IMR-90 (cell line): ENCODE measurements around the gene PPHLN1. TPM values are rescaled to one million over a fixed set of nuclear protein-coding genes. Genes with fewer than 3 reads are reported as not detected.

ENCODE experiments used
- ATAC-seq: fragments of 200-7000 bp; cut with Tn5 transposase; 2 replicates; pipeline ENCODE4 v1.9.1; 2020; ENCODE audit warnings: low read depth, mild to moderate bottlenecking, moderate library complexity
- BruUV-seq: library from RNA; stranded (reverse); fragments of 400-500 nt; replicated peaks from 2 replicates; lab custom pipeline; 2021; lab: Mats Ljungman, UMichigan
- CTCF ChIA-PET: fragments of 300-600 bp; formaldehyde crosslinking; extraction: SDS; loops from one replicate; lab custom pipeline; 2021; ENCODE audit warnings: antibody characterized with exemption; lab: Yijun Ruan, JAX
- POLR2A ChIA-PET: fragments of 300-600 bp; sonication (Branson Sonifier 250); formaldehyde crosslinking; loops from one replicate; lab custom pipeline; 2022; ENCODE audit warnings: antibody characterized with exemption; ENCODE audit not compliant: unreplicated experiment; lab: Charles Lee
- DNase-seq: peaks from one replicate; pipeline ENCODE4 v3.0.0; 2013
- H2AFZ ChIP-seq: replicated peaks from 2 replicates; pipeline ENCODE3; 2013; ENCODE audit warnings: low read length, mild to moderate bottlenecking; ENCODE audit not compliant: poor library complexity
- H2AK5ac ChIP-seq: 2 replicates; pipeline ENCODE4 v1.6.1; 2013; ENCODE audit warnings: low read depth, low read length, inconsistent platforms
- H2AK9ac ChIP-seq: replicated peaks from 2 replicates; pipeline ENCODE3; 2013; ENCODE audit warnings: mild to moderate bottlenecking, low read depth, low read length, moderate library complexity; ENCODE audit not compliant: poor library complexity
- H2BK120ac ChIP-seq: 2 replicates; pipeline ENCODE4 v1.6.1; 2013; ENCODE audit warnings: low read depth, low read length, inconsistent platforms
- H2BK15ac ChIP-seq: 3 replicates; pipeline ENCODE4 v1.6.1; 2013; ENCODE audit warnings: low read depth, low read length, inconsistent platforms
- H2BK20ac ChIP-seq: 2 replicates; pipeline ENCODE4 v1.6.1; 2013; ENCODE audit warnings: low read depth, mild to moderate bottlenecking, inconsistent platforms, low read length, moderate library complexity
- H2BK5ac ChIP-seq: 2 replicates; pipeline ENCODE4 v1.6.1; 2013; ENCODE audit warnings: mild to moderate bottlenecking, low read depth, low read length, inconsistent platforms; ENCODE audit not compliant: poor library complexity, severe bottlenecking
- H3K14ac ChIP-seq: replicated peaks from 2 replicates; pipeline ENCODE4 v1.6.1; 2013; ENCODE audit warnings: low read depth, low read length, inconsistent platforms
- H3K18ac ChIP-seq: 2 replicates; pipeline ENCODE4 v1.6.1; 2013; ENCODE audit warnings: low read depth, low read length, control low read depth
- H3K23ac ChIP-seq: 2 replicates; pipeline ENCODE4 v1.6.1; 2013; ENCODE audit warnings: low read depth, low read length, inconsistent platforms
- H3K27ac ChIP-seq: 2 replicates; pipeline ENCODE4 v1.5.1; 2013; ENCODE audit warnings: mild to moderate bottlenecking, control low read depth, low read length; ENCODE audit not compliant: insufficient read depth
- H3K27me3 ChIP-seq: 2 replicates; pipeline ENCODE4 v1.6.1; 2013; ENCODE audit warnings: low read length; ENCODE audit not compliant: control insufficient read depth, insufficient read depth
- H3K36me3 ChIP-seq: 2 replicates; pipeline ENCODE4 v1.6.1; 2013; ENCODE audit warnings: low read length, mixed read lengths; ENCODE audit not compliant: control insufficient read depth, insufficient read depth
- H3K4ac ChIP-seq: 2 replicates; pipeline ENCODE4 v1.6.1; 2013; ENCODE audit warnings: low read depth, low read length, inconsistent platforms
- H3K4me1 ChIP-seq: 2 replicates; pipeline ENCODE4 v1.6.1; 2013; ENCODE audit warnings: low read length, mixed read lengths; ENCODE audit not compliant: control insufficient read depth, insufficient read depth
- H3K4me2 ChIP-seq: 2 replicates; pipeline ENCODE4 v1.6.1; 2013; ENCODE audit warnings: low read depth, mild to moderate bottlenecking, control low read depth, low read length, moderate library complexity
- H3K4me3 ChIP-seq: 2 replicates; pipeline ENCODE4 v1.5.1; 2013; ENCODE audit warnings: low read depth, mild to moderate bottlenecking, control low read depth, low read length, moderate library complexity; ENCODE audit not compliant: insufficient read depth
- H3K56ac ChIP-seq: 2 replicates; pipeline ENCODE4 v1.6.1; 2013; ENCODE audit warnings: low read length, inconsistent platforms; ENCODE audit not compliant: insufficient read depth; ENCODE audit errors: extremely low read depth
- H3K79me1 ChIP-seq, 2 experiments: 2 replicates each; pipeline ENCODE4 v1.6.1; 2013; ENCODE audit warnings: low read length in 2 of 2, inconsistent platforms in 1 of 2, low read depth in 1 of 2
- H3K9ac ChIP-seq: 2 replicates; pipeline ENCODE4 v1.6.1; 2013; ENCODE audit warnings: low read depth, low read length, control low read depth
- H3K9me1 ChIP-seq: 2 replicates; pipeline ENCODE4 v1.6.1; 2013; ENCODE audit warnings: low read length, inconsistent platforms; ENCODE audit not compliant: insufficient read depth
- H3K9me3 ChIP-seq: 2 replicates; pipeline ENCODE4 v1.6.1; 2013; ENCODE audit warnings: low read length; ENCODE audit not compliant: control insufficient read depth, insufficient read depth
- H4K20me1 ChIP-seq: 2 replicates; pipeline ENCODE4 v1.6.1; 2013; ENCODE audit warnings: low read length, inconsistent platforms; ENCODE audit not compliant: insufficient read depth
- H4K5ac ChIP-seq: 2 replicates; pipeline ENCODE4 v1.6.1; 2013; ENCODE audit warnings: mild to moderate bottlenecking, low read depth, low read length, control low read depth
- H4K8ac ChIP-seq, 2 experiments: 2 replicates each; pipeline ENCODE4 v1.6.1; 2013; ENCODE audit warnings: low read depth in 2 of 2, low read length in 2 of 2, control low read depth in 1 of 2, inconsistent platforms in 1 of 2
- H4K91ac ChIP-seq: 2 replicates; pipeline ENCODE4 v1.6.1; 2013; ENCODE audit warnings: low read depth, low read length, inconsistent platforms; ENCODE audit not compliant: insufficient read depth
- CHD1 ChIP-seq: IDR thresholded peaks from 2 replicates; pipeline ENCODE4 v1.6.1; 2012; ENCODE audit warnings: low read depth, low read length, improper control_type of control experiment
- FOS ChIP-seq: fragments of 150-350 bp; IDR thresholded peaks from 2 replicates; pipeline ENCODE4 v1.6.1; 2016; ENCODE audit warnings: low read depth, low read length
- MAFK ChIP-seq: IDR thresholded peaks from 2 replicates; pipeline ENCODE4 v1.6.1; 2012; ENCODE audit warnings: low read depth, low read length, improper control_type of control experiment
- NFE2L2 ChIP-seq: fragments of 150-350 bp; IDR thresholded peaks from 2 replicates; pipeline ENCODE4 v1.6.1; 2016; ENCODE audit warnings: low read depth, mild to moderate bottlenecking, low read length
- SMC3 ChIP-seq: fragments of 150-350 bp; IDR thresholded peaks from 2 replicates; pipeline ENCODE4 v1.6.1; 2016; ENCODE audit warnings: low read depth, mild to moderate bottlenecking, antibody characterized with exemption, low read length, moderate library complexity
- WGBS, 2 experiments: methylation state at CpG; one replicate each; pipeline versions ENCODE4 v1.1.5 to v1.1.7; 2013; ENCODE audit warnings: missing lambda C conversion rate in 2 of 2; ENCODE audit not compliant: insufficient read length in 1 of 2; ENCODE audit errors: extremely low coverage in 2 of 2; 5-methylcytosine and 5-hydroxymethylcytosine counted together
- dilution Hi-C: fragments of 300-500 bp; cut with HindIII; formaldehyde crosslinking; loops from one replicate; pipeline ENCODE4 v1.14.3; 2018; ENCODE audit warnings: low sequenced_read_pairs; ENCODE audit not compliant: unreplicated experiment
- in situ Hi-C: fragments of 300-500 bp; cut with MboI; formaldehyde crosslinking; loops from 3 replicates; pipeline ENCODE4 v1.14.3; 2019; ENCODE audit warnings: low sequenced_read_pairs, inconsistent platforms, mixed read lengths
- intact Hi-C: fragments of 100-400 bp; cut with micrococcal nuclease; formaldehyde crosslinking; loops from 2 replicates; pipeline ENCODE4 v1.10.0; 2022
- polyA plus RNA-seq, 3 experiments: library from polyadenylated mRNA; depleted of rRNA; stranded (reverse); fragments of >200 nt; gene quantifications; 2 replicates each; pipeline ENCODE4 v1.2.3, GENCODE V29; 2012; ENCODE audit warnings: low replicate concordance in 1 of 3
- total RNA-seq: library from RNA; depleted of rRNA; stranded (reverse); fragments of >200 nt; gene quantifications from 2 replicates; pipeline ENCODE4 v1.2.3, GENCODE V29; 2012
- TF ChIP-seq, protein P1 (sequence below): conservative IDR thresholded peaks from 2 replicates; pipeline ENCODE4 v1.5.1; 2012; ENCODE audit warnings: mild to moderate bottlenecking, low read depth, low read length, improper control_type of control experiment

PPHLN1 gene
- total and polyA plus RNA-seq, 2 of the 4 experiments (the other 2 are of a cell fraction) = 50.7 to 54.3 TPM

GRCh38 chr12:42380733-42381132 is 54.8 kb downstream of the PPHLN1 start:
- Histone ChIP-seq H2BK15ac (no peak overlapping the region), H2BK20ac (no peak overlapping the region), H3K27me3 (no peaks in the 10 kb centered on the region), H2AK9ac (no peak overlapping the region), H3K27ac (no peak overlapping the region), H4K20me1 (no peaks in the 10 kb centered on the region), H3K56ac (no peak overlapping the region), H3K23ac (no peak overlapping the region), H2AK5ac (no peak overlapping the region), H3K79me1 (peaks cover 0 to 3% of the 10 kb centered on the region in 2 experiments; a peak in 3 of 4 replicates), H3K4me3 (no peak overlapping the region), H4K8ac (no peak overlapping the region), H3K9me1 (no peaks in the 10 kb centered on the region), H2BK5ac (no peak overlapping the region), H3K4me1 (no peaks in the 10 kb centered on the region; the same call in 1 of the 2 replicates), H3K9me3 (no peaks in the 10 kb centered on the region), H4K5ac (no peak overlapping the region), H3K4me2 (no peak overlapping the region), H3K18ac (no peak overlapping the region), H3K4ac (no peak overlapping the region), H3K14ac (no peak overlapping the region), H2BK120ac (no peak overlapping the region), H4K91ac (no peak overlapping the region), H3K9ac (no peak overlapping the region), H3K36me3 (peaks cover 6% of the 10 kb centered on the region), H2AFZ (no peak overlapping the region)
- intact Hi-C loops = no loop called here
- WGBS, 2 experiments = no CpG with 5 or more reads among the region's 1 CpG
- in situ Hi-C loops = no loop called here
- no peak for DNase-seq
- no peak for ATAC-seq
- ChIA-PET CTCF (interaction anchor here (0.6 kb wide), 1 partner anchor 74 kb away, joined by 3 read pairs; no protein-coding TSS in a partner anchor), POLR2A (no interaction called here)
- BruUV-seq = no TSS peak
- dilution Hi-C loops = no loop called here
- TF ChIP-seq CHD1 = no peak
- no peak for TF ChIP-seq SMC3
- no peak for TF ChIP-seq NFE2L2
- TF ChIP-seq MAFK = no peak
- TF ChIP-seq, protein P1, sequence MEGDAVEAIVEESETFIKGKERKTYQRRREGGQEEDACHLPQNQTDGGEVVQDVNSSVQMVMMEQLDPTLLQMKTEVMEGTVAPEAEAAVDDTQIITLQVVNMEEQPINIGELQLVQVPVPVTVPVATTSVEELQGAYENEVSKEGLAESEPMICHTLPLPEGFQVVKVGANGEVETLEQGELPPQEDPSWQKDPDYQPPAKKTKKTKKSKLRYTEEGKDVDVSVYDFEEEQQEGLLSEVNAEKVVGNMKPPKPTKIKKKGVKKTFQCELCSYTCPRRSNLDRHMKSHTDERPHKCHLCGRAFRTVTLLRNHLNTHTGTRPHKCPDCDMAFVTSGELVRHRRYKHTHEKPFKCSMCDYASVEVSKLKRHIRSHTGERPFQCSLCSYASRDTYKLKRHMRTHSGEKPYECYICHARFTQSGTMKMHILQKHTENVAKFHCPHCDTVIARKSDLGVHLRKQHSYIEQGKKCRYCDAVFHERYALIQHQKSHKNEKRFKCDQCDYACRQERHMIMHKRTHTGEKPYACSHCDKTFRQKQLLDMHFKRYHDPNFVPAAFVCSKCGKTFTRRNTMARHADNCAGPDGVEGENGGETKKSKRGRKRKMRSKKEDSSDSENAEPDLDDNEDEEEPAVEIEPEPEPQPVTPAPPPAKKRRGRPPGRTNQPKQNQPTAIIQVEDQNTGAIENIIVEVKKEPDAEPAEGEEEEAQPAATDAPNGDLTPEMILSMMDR = no peak
- TF ChIP-seq FOS = no peak
